ENCODE results near the gene CYSTM1.

DNA sequence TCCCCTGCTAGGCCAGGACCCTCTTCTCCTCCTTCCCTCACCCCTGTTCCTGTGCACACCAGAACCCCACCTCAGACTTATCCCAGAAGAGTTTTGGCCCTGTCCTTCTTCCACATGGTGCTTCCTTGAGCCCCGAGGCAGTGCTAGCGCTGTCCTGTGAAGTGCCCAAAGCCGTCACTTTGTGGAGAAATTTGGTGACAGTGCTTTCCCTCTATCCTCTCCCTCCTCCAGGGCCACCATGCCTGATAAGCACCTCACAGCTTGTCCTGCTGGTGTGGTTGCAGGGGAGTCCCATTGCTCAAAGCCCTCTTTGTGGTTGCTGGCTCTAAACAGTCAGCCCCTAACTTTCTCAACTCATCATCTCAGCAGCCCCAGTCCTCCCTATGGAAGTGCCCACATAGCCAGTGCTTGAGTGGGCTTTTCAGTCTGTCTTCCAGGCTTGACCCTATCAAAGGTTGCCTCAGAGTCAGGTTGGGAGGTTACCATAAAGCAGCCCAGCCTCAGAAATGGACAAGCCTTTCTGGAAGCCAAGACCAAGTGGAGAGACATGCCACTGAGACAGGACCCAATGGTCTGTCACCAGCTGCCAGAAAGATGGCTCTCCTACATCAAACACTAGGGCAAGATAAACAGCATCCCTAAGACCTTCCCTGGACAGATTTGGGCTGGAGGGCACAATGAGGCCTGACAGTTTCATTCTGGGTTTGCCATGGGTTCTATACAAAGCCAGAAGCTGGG, 31.3 kb upstream of the CYSTM1 start:
- TF ChIP-seq TAF1 (IDR thresholded peaks at IDR 0.05; ENCODE audit: low read depth) (no peak), RAD21 (conservative IDR thresholded peaks at IDR 0.05) (no peak), EZH2 (IDR thresholded peaks at IDR 0.05; ENCODE audit: borderline replicate concordance, insufficient read depth, low read length, poor library complexity, severe bottlenecking) (no peak), POLR2AphosphoS5 (IDR thresholded peaks at IDR 0.05) (no peak), MXI1 (conservative IDR thresholded peaks at IDR 0.05; ENCODE audit: poor library complexity, severe bottlenecking) (no peak), EP300 (conservative IDR thresholded peaks at IDR 0.05; ENCODE audit: poor library complexity, severe bottlenecking) (no peak)
- TF ChIP-seq, protein P1, sequence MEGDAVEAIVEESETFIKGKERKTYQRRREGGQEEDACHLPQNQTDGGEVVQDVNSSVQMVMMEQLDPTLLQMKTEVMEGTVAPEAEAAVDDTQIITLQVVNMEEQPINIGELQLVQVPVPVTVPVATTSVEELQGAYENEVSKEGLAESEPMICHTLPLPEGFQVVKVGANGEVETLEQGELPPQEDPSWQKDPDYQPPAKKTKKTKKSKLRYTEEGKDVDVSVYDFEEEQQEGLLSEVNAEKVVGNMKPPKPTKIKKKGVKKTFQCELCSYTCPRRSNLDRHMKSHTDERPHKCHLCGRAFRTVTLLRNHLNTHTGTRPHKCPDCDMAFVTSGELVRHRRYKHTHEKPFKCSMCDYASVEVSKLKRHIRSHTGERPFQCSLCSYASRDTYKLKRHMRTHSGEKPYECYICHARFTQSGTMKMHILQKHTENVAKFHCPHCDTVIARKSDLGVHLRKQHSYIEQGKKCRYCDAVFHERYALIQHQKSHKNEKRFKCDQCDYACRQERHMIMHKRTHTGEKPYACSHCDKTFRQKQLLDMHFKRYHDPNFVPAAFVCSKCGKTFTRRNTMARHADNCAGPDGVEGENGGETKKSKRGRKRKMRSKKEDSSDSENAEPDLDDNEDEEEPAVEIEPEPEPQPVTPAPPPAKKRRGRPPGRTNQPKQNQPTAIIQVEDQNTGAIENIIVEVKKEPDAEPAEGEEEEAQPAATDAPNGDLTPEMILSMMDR (IDR thresholded peaks at IDR 0.05; ENCODE audit: poor library complexity, severe bottlenecking) = no peak
- TF ChIP-seq, protein P2, sequence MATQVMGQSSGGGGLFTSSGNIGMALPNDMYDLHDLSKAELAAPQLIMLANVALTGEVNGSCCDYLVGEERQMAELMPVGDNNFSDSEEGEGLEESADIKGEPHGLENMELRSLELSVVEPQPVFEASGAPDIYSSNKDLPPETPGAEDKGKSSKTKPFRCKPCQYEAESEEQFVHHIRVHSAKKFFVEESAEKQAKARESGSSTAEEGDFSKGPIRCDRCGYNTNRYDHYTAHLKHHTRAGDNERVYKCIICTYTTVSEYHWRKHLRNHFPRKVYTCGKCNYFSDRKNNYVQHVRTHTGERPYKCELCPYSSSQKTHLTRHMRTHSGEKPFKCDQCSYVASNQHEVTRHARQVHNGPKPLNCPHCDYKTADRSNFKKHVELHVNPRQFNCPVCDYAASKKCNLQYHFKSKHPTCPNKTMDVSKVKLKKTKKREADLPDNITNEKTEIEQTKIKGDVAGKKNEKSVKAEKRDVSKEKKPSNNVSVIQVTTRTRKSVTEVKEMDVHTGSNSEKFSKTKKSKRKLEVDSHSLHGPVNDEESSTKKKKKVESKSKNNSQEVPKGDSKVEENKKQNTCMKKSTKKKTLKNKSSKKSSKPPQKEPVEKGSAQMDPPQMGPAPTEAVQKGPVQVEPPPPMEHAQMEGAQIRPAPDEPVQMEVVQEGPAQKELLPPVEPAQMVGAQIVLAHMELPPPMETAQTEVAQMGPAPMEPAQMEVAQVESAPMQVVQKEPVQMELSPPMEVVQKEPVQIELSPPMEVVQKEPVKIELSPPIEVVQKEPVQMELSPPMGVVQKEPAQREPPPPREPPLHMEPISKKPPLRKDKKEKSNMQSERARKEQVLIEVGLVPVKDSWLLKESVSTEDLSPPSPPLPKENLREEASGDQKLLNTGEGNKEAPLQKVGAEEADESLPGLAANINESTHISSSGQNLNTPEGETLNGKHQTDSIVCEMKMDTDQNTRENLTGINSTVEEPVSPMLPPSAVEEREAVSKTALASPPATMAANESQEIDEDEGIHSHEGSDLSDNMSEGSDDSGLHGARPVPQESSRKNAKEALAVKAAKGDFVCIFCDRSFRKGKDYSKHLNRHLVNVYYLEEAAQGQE (IDR thresholded peaks at IDR 0.05; ENCODE audit: borderline replicate concordance) = no peak

Data from neural cell (in vitro differentiated cells).